SK-N-SH (cell line): ENCODE measurements around the gene SMOC1. TPM values are rescaled to one million over a fixed set of nuclear protein-coding genes. Genes with fewer than 3 reads are reported as not detected.

ENCODE experiments used
- CTCF ChIA-PET: fragments of 300-600, 350-600 bp; formaldehyde crosslinking; extraction: SDS; loops from one replicate; lab custom pipeline; 2021; lab: Yijun Ruan, JAX
- POLR2A ChIA-PET: fragments of 350-600 bp; sonication (Branson Sonifier 250); formaldehyde crosslinking; extraction: SDS; loops from one replicate; lab custom pipeline; 2020; ENCODE audit warnings: antibody characterized with exemption, inconsistent platforms; lab: Yijun Ruan, JAX
- DNase-seq: peaks from one replicate; pipeline ENCODE4 v3.0.0; 2012
- H2AFZ ChIP-seq: fragments of 200-600 bp; sonication (generic); 2 replicates; pipeline ENCODE4 v1.8.1; 2016; ENCODE audit warnings: antibody characterized with exemption, mild to moderate bottlenecking, low read depth
- H3F3A ChIP-seq: fragments of 200-600 bp; sonication (generic); replicated peaks from 2 replicates; pipeline ENCODE3; 2016; ENCODE audit warnings: antibody characterized with exemption, mild to moderate bottlenecking; ENCODE audit not compliant: insufficient read depth
- H3K27ac ChIP-seq, 2 experiments: fragments of 200-500 bp in 1 of 2; fragments of 200-600 bp in 1 of 2; sonication (Bioruptor generic) in 1 of 2; sonication (generic), shearing (Covaris generic) in 1 of 2; 2 replicates each; pipeline versions ENCODE4 v1.5.1 to v1.6.1; 2014 to 2016; ENCODE audit warnings: low read depth in 2 of 2, inconsistent platforms in 1 of 2, low read length in 1 of 2, mild to moderate bottlenecking in 1 of 2, mixed read lengths in 1 of 2
- H3K27me3 ChIP-seq: fragments of 200-600 bp; sonication (generic), shearing (Covaris generic); 2 replicates; pipeline ENCODE4 v1.6.1; 2016; ENCODE audit warnings: mixed run types; ENCODE audit not compliant: insufficient read depth
- H3K36me3 ChIP-seq, 2 experiments: fragments of 200-500 bp in 1 of 2; fragments of 200-600 bp in 1 of 2; sonication (Bioruptor generic) in 1 of 2; sonication (generic) in 1 of 2; replicated peaks in 1 of 2; 2 replicates each; pipeline versions ENCODE3 to v1.5.1; 2014 to 2016; ENCODE audit warnings: low read length in 1 of 2, mild to moderate bottlenecking in 1 of 2; ENCODE audit not compliant: insufficient read depth in 2 of 2, control insufficient read depth in 1 of 2
- H3K4me1 ChIP-seq, 2 experiments: fragments of 200-500 bp in 1 of 2; fragments of 200-600 bp in 1 of 2; sonication (Bioruptor generic) in 1 of 2; sonication (generic), shearing (Covaris generic) in 1 of 2; 2 replicates each; pipeline versions ENCODE4 v1.5.1 to v1.6.1; 2014 to 2016; ENCODE audit warnings: low read depth in 1 of 2, low read length in 1 of 2, mixed run types in 1 of 2; ENCODE audit not compliant: insufficient read depth in 2 of 2, control insufficient read depth in 1 of 2
- H3K4me2 ChIP-seq: fragments of 200-600 bp; sonication (generic), shearing (Covaris generic); 2 replicates; pipeline ENCODE4 v1.6.1; 2017; ENCODE audit warnings: mixed run types
- H3K4me3 ChIP-seq, 2 experiments: fragments of 200-500 bp in 1 of 2; fragments of 200-600 bp in 1 of 2; sonication (Bioruptor generic) in 1 of 2; sonication (generic), shearing (Covaris generic) in 1 of 2; 2 replicates each; pipeline versions ENCODE4 v1.5.1 to v1.8.1; 2014 to 2016; ENCODE audit warnings: low read depth in 2 of 2, inconsistent platforms in 1 of 2, low read length in 1 of 2, mild to moderate bottlenecking in 1 of 2, mixed read lengths in 1 of 2, moderate library complexity in 1 of 2
- H3K79me2 ChIP-seq: fragments of 200-600 bp; sonication (generic); 2 replicates; pipeline ENCODE4 v1.8.1; 2017; ENCODE audit warnings: mild to moderate bottlenecking; ENCODE audit not compliant: insufficient read depth
- H3K9ac ChIP-seq: fragments of 200-600 bp; sonication (generic); 2 replicates; pipeline ENCODE4 v1.6.1; 2017; ENCODE audit warnings: mixed run types
- H3K9me2 ChIP-seq: fragments of 200-600 bp; sonication (generic); 2 replicates; pipeline ENCODE4 v1.6.1; 2017; ENCODE audit warnings: mixed run types
- H3K9me3 ChIP-seq: fragments of 200-600 bp; sonication (generic); 2 replicates; pipeline ENCODE4 v1.6.1; 2017; ENCODE audit warnings: mixed run types, mild to moderate bottlenecking, moderate library complexity
- H4K20me1 ChIP-seq: fragments of 200-600 bp; sonication (generic); 2 replicates; pipeline ENCODE4 v1.6.1; 2017; ENCODE audit warnings: mild to moderate bottlenecking, mixed run types; ENCODE audit not compliant: insufficient read depth
- FOSL2 ChIP-seq: IDR thresholded peaks from 2 replicates; pipeline ENCODE4 v1.4.0; 2012; ENCODE audit warnings: low read depth, mild to moderate bottlenecking, moderate library complexity, borderline replicate concordance
- GABPA ChIP-seq: IDR thresholded peaks from 2 replicates; pipeline ENCODE4 v1.4.0; 2012; ENCODE audit warnings: low read depth, mild to moderate bottlenecking
- JUND ChIP-seq: IDR thresholded peaks from 2 replicates; pipeline ENCODE4 v1.4.0; 2012
- MEF2A ChIP-seq: IDR thresholded peaks from 2 replicates; pipeline ENCODE4 v1.4.0; 2012; ENCODE audit warnings: low read depth, borderline replicate concordance
- MXI1 ChIP-seq: IDR thresholded peaks from 2 replicates; pipeline ENCODE4 v1.6.1; 2012; ENCODE audit warnings: mild to moderate bottlenecking, low read depth, low read length, improper control_type of control experiment
- POLR2AphosphoS5 ChIP-seq: IDR thresholded peaks from 2 replicates; pipeline ENCODE4 v1.6.1; 2012; ENCODE audit warnings: low read depth, low read length
- RAD21 ChIP-seq: IDR thresholded peaks from 2 replicates; pipeline ENCODE4 v1.6.1; 2012; ENCODE audit warnings: mild to moderate bottlenecking, low read length
- RCOR1 ChIP-seq: fragments of 150-350 bp; IDR thresholded peaks from 2 replicates; pipeline ENCODE4 v1.6.1; 2017; ENCODE audit warnings: antibody characterized with exemption, low read length
- TAF1 ChIP-seq: IDR thresholded peaks from 2 replicates; pipeline ENCODE4 v1.6.1; 2012; ENCODE audit warnings: low read depth, mild to moderate bottlenecking, low read length, moderate library complexity, borderline replicate concordance
- TCF12 ChIP-seq: IDR thresholded peaks from 2 replicates; pipeline ENCODE4 v1.4.0; 2012
- WGBS: methylation state at CpG from one replicate; pipeline ENCODE4 v1.1.6; 2017; ENCODE audit warnings: low lambda C conversion rate; 5-methylcytosine and 5-hydroxymethylcytosine counted together
- polyA plus RNA-seq, 3 experiments: library from polyadenylated mRNA; depleted of rRNA; stranded (reverse); fragments of >200 nt; gene quantifications; 2 replicates each; pipeline ENCODE4 v1.2.3, GENCODE V29; 2012
- TF ChIP-seq, protein P1 (sequence below): fragments of 200-600 bp; sonication (generic); IDR thresholded peaks from 2 replicates; pipeline ENCODE4 v1.6.1; 2017; ENCODE audit warnings: antibody characterized with exemption, mild to moderate bottlenecking, moderate library complexity
- TF ChIP-seq, protein P2 (sequence below): IDR thresholded peaks from 2 replicates; pipeline ENCODE4; 2012

The SMOC1 gene
- polyA plus RNA-seq, 1 of the 3 experiments (the other 2 are of a cell fraction) = not detected

DNA sequence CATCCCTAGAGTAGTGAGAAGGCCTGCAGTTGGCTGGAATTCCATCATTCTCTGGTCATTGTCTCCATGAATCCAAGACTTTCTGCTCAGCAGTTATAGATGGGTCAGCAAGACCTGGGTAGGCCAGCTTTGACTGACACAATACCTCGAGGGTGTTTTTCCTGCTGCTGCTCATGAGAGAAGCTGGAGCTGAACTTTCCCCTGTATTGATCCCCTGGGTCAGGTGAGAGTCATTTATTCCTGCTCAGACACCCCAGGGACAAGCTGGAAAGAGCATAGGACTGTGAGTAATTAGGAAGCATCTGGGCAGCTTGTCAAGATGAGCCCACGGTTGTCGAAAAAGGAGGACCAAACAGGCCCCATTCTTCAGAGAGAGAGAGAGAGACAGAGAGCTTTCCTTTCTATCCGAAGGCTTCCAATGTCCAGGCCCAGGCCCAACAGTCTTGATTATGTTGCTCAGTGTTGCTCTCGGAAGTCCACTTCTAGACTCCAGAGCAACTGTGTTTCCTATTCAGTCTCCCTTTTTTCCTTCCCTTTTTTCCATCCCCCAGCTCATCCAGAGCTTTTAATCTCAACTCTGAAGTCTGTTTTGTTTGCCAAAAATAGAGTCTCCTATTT lies 178.4 kb downstream of the SMOC1 start:
- Histone ChIP-seq H3K9me2 (no peaks in the 10 kb centered on the region), H3K4me3 (no peak overlapping the region), H3K4me2 (no peak overlapping the region), H3K36me3 (no peaks in the 10 kb centered on the region), H3K27me3 (no peaks in the 10 kb centered on the region), H2AFZ (no peak overlapping the region), H3K79me2 (no peaks in the 10 kb centered on the region), H3K4me1 (peaks cover 0 to 4% of the 10 kb centered on the region in 2 experiments; a peak in 2 of 4 replicates), H3K9me3 (no peaks in the 10 kb centered on the region), H3K9ac (no peak overlapping the region), H3K27ac (no peak overlapping the region), H3F3A (no peaks in the 10 kb centered on the region), H4K20me1 (no peaks in the 10 kb centered on the region)
- TF ChIP-seq, protein P1, sequence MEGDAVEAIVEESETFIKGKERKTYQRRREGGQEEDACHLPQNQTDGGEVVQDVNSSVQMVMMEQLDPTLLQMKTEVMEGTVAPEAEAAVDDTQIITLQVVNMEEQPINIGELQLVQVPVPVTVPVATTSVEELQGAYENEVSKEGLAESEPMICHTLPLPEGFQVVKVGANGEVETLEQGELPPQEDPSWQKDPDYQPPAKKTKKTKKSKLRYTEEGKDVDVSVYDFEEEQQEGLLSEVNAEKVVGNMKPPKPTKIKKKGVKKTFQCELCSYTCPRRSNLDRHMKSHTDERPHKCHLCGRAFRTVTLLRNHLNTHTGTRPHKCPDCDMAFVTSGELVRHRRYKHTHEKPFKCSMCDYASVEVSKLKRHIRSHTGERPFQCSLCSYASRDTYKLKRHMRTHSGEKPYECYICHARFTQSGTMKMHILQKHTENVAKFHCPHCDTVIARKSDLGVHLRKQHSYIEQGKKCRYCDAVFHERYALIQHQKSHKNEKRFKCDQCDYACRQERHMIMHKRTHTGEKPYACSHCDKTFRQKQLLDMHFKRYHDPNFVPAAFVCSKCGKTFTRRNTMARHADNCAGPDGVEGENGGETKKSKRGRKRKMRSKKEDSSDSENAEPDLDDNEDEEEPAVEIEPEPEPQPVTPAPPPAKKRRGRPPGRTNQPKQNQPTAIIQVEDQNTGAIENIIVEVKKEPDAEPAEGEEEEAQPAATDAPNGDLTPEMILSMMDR = no peak
- no peak for TF ChIP-seq TCF12
- no peak for TF ChIP-seq TAF1
- no peak for TF ChIP-seq RCOR1
- TF ChIP-seq FOSL2 = no peak
- ChIA-PET CTCF (interaction anchor here (0.6 to 7.1 kb wide), 5 partner anchors 10 to 37 kb away, joined by 3 to 62 read pairs (median 6); no protein-coding TSS in a partner anchor), POLR2A (no interaction called here)
- DNase-seq = no peak
- 13% methylated on average over 5 of the region's 5 CpGs for WGBS

- H3K4me1 ChIP-seq = peaks cover 0 to 11% of the 10 kb centered on the region in 2 experiments; a peak in 2 of 4 replicates
- no peak overlapping the region for H3K4me2 ChIP-seq
- no peaks in the 10 kb centered on the region for H3K79me2 ChIP-seq
- ChIA-PET POLR2A (no interaction called here), CTCF (interaction anchor here (1.0 to 1.1 kb wide), 2 partner anchors 13 to 14 kb away, joined by 3 to 5 read pairs; no protein-coding TSS in a partner anchor)
- no peaks in the 10 kb centered on the region for H4K20me1 ChIP-seq
- no peaks in the 10 kb centered on the region; the same call in 1 of the 2 replicates for H3K27me3 ChIP-seq
- DNase-seq = no peak
- no peaks in the 10 kb centered on the region for H3F3A ChIP-seq
- no peaks in the 10 kb centered on the region for H3K9me2 ChIP-seq
- no peak overlapping the region for H3K27ac ChIP-seq
- H3K9ac ChIP-seq = no peak overlapping the region
- 9% methylated on average over 2 of the region's 2 CpGs for WGBS
- no peak overlapping the region for H3K4me3 ChIP-seq
- TF ChIP-seq RCOR1 = no peak
- TF ChIP-seq POLR2AphosphoS5 = no peak
- TF ChIP-seq, protein P2, sequence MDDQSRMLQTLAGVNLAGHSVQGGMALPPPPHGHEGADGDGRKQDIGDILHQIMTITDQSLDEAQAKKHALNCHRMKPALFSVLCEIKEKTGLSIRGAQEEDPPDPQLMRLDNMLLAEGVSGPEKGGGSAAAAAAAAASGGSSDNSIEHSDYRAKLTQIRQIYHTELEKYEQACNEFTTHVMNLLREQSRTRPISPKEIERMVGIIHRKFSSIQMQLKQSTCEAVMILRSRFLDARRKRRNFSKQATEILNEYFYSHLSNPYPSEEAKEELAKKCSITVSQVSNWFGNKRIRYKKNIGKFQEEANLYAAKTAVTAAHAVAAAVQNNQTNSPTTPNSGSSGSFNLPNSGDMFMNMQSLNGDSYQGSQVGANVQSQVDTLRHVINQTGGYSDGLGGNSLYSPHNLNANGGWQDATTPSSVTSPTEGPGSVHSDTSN = no peak
- no peak for TF ChIP-seq JUND
- TF ChIP-seq RAD21 = no peak
- TF ChIP-seq GABPA = no peak
- TF ChIP-seq MEF2A = no peak
- TF ChIP-seq MXI1 = no peak
- H3K9me3 ChIP-seq = no peaks in the 10 kb centered on the region
- H3K36me3 ChIP-seq = no peaks in the 10 kb centered on the region
- H2AFZ ChIP-seq = no peak overlapping the region
Observed at GRCh38 chr14:70059545-70059944, 180.3 kb downstream of the SMOC1 start.
